COLO668 (cell line): ENCODE measurements around the gene MANEA.
"Not testable (repeated sequence)": the region's sequence is repeated elsewhere in the genome, so short reads cannot be mapped to it uniquely, and the experiment has no call there.

Experiments
- DNase-seq: peaks from one replicate; lab custom pipeline; 2025; ENCODE audit not compliant: unreplicated experiment; lab: John Stamatoyannopoulos, UW

Gene MANEA, protein sequence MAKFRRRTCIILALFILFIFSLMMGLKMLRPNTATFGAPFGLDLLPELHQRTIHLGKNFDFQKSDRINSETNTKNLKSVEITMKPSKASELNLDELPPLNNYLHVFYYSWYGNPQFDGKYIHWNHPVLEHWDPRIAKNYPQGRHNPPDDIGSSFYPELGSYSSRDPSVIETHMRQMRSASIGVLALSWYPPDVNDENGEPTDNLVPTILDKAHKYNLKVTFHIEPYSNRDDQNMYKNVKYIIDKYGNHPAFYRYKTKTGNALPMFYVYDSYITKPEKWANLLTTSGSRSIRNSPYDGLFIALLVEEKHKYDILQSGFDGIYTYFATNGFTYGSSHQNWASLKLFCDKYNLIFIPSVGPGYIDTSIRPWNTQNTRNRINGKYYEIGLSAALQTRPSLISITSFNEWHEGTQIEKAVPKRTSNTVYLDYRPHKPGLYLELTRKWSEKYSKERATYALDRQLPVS

GRCh38 chr6:95577304-95578105 is at the start of gene MANEA:
Gene MANEA, plus strand, starts transcription at chr6:95577535. Its CDS starts 8,905 bp downstream, at chr6:95586440.
- DNase-seq: peak; percentile 82

DNA sequence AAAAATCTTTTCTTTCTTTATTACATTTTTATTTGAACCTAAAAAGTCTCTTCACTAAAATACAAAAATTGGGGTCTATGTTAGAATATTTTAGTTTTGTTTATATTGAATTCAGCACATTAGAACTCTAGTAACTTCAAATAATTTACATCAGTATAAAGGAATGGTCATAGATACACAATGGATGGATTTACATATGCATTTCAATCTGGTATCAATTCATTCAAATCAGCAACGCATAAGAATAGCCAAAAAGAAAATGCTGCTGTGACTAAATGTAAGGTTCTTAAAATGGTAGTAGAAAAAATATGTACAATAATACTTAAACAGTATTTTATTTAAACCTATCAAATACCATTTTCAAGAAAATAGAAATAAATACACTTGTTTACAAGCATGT is 47.6 kb upstream of the MANEA start:
- DNase-seq: no peak

GRCh38 chr6:95530176-95530819 is 47.0 kb upstream of the MANEA start:
- no peak for DNase-seq

- DNase-seq: no peak
Measured at GRCh38 chr6:95543798-95544197, 33.5 kb upstream of the MANEA start.

GRCh38 chr6:95544517-95545225 is 32.7 kb upstream of the MANEA start:
- DNase-seq: no peak

- no peak for DNase-seq
Measured at GRCh38 chr6:95545226-95545625, 32.1 kb upstream of the MANEA start.

- DNase-seq: no peak
Measured at GRCh38 chr6:95545686-95546085, 31.6 kb upstream of the MANEA start.

DNA sequence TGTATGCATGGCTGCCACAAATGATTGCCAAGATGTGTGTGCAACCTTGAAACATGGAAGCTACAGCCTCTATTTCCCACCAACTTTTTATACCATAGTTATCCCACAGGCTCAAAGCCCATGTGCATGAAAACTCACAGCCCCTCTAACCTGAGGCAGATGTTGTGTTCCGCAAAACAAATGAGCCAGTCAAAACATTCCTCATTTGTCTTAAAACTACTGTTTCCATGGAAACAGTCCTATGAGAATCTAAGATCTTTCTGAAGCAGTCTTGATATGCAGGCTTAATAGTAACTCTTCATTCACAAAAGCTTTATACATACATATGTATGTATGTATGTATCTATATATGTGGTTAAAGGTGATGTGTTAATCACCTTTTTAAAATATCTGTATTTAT is 31.2 kb upstream of the MANEA start:
- DNase-seq: no peak

DNA sequence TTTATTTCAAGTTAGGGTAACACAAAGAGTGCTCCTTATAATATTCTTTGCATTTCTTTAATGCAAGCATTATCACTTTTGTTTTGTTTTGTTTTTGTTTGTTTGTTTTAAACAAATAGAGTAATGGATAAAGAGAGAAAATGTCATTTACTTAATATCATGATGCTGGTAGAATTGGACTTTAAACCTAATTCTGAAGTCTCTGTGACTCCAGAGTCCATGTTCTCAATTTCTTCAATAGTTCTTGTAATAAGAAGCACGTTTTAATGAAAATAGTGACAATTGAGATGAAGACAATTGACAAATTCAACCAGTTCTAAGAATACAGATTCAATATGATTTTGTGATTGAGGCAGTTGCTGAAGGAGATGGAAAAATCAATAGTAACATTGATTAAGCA is 30.3 kb upstream of the MANEA start:
- DNase-seq: no peak

DNA sequence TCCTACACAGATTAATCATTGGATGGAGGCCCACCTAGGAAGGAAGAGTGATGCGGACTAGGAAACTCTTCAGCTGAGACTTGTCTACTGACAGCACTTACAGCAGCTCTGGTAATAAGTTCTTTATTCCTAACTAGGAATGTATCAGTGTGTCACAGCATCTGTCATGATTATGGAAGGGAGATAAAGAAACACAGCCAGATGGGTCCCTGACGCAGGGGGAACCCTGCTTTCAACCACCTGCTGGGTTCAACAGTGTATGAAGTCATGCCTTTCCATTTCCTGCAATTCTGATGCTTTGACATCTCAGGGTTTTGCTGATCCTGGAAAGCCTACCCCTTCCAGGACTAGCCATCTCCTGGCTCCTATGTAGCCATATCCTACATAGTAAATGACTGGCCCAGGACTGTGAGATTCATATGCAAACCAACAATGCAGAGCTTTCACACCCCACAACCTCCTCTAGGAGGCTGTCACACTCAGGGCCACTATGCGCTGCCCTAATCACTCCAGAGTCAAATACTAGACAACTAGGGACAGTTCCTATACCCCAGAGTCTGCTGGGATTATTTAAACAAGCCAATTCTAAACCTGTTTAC is 29.0 kb upstream of the MANEA start:
- no peak for DNase-seq

GRCh38 chr6:95551678-95552324 is 25.5 kb upstream of the MANEA start:
- no peak for DNase-seq

DNA sequence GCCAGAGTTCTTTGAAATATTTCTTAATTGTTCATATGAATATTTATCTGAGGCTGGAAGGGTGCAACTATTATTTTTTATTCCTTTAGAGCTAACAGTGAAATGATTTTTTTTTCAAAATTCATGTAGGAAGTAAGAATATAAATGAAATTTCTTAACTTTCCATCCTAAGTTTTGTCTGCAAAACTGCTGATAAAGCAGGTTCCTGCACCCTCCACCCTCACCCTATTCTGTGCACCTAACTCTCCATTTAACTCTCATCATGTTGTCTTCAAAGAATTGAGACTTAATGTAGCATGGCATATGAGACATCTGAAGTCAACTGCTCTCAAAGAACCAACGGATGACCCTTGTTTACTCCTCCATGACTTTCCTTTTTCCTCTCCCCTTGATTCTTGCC is 23.5 kb upstream of the MANEA start:
- no peak for DNase-seq

DNA sequence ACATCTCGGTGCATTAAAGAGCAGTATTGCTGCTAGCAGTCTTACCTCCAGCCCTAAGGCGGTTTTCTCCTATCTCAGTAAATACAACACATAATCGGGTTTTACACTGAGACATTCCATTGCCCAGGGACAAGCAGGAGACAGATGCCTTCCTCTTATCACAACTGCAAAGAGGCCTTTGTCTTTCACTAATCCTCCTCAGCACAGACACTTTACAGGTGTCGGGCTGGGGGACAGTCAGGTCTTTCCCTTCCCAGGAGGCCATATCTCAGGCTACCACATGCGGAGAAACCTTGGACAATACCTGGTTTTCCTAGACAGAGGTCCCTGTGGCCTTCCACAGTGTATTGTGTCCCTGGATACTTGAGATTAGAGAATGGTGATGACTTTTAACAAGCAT is 16.4 kb upstream of the MANEA start:
- DNase-seq: not testable (repeated sequence)

GRCh38 chr6:95569560-95569959 is 7.8 kb upstream of the MANEA start:
- no peak for DNase-seq

- DNase-seq: no peak
Measured at GRCh38 chr6:95572098-95572497, 5.2 kb upstream of the MANEA start.

- DNase-seq: no peak
Measured at GRCh38 chr6:95574811-95575210, 2.5 kb upstream of the MANEA start.

DNA sequence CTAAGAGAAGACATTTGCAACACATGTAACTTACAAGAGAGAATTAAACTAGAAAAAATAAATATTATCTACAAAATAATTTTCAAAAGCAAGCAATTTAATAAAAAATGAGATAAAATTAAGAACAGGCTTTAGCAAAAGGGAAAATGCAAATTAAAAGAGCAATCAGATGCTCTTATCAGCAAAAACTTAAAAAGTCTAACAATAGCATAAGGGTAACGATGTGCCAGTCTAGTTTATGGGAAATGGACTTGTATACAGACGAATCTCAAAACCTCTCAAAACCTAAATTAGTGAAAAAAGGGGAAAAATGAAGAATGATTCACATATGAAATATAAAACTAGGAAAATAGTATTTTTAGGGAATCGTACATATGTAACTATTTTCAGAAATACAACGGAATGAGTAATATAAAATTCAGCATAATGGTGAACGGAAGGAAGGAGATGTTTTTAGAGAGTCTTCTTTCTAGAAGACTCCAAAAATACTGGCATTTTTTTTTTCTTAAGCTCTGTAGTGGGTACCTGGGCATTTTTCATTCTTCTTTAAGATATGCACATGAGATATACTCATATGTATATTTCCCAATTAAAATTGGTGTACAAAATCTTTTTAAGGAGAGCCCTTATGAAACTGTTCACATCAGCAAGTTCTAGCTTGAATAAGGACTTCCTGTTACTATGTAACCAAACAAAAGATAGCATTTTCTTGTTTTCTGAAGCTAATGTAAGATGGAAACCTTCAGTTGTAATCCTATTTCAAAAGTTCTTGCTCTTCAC is 927 bp upstream of the MANEA start:
- DNase-seq: no peak

- DNase-seq: no peak
Measured at GRCh38 chr6:95576998-95577303, 384 bp upstream of the MANEA start.

DNA sequence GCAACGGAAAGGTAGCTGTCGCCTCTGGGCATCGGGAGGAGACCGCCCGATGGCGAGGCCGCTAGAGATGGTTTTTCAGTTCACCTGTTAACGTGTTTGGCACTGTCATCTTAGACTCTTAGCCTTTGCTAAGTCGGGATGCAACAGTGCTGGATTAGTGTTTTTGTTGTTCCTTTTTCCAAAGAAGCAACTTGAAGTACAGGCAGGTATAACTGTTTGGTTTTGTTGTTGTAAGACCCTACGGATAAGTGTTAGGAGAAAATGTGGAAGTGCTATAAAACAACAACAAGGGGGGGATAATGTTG is 723 bp downstream of the MANEA start:
- DNase-seq: no peak

GRCh38 chr6:95581073-95581472 is 3.7 kb downstream of the MANEA start:
- DNase-seq: no peak
